Vagina (tissue), 2 donors: ENCODE results near the gene POU2F2. TPM values are rescaled to one million over a fixed set of nuclear protein-coding genes. Genes with fewer than 3 reads are reported as not detected.

Source experiments
- DNase-seq, 2 donors: peaks; one replicate each; pipeline ENCODE4 v3.0.0-alpha.2; 2017; ENCODE audit errors: extremely low spot score in 2 of 2
- H3K27ac ChIP-seq: fragments of 200-600 bp; sonication (generic); one replicate; pipeline ENCODE4 v1.5.1; 2019
- H3K27me3 ChIP-seq: fragments of 200-600 bp; sonication (generic); one replicate; pipeline ENCODE4 v1.5.1; 2019
- H3K36me3 ChIP-seq, 2 donors: fragments of 200-600 bp; sonication (generic); one replicate each; pipeline ENCODE4 v1.5.1; 2017 to 2019
- H3K4me1 ChIP-seq: fragments of 200-600 bp; sonication (generic); one replicate; pipeline ENCODE4 v1.5.1; 2019
- H3K4me3 ChIP-seq, 2 donors: fragments of 200-600 bp; sonication (generic); 1 replicate in 1 of 2; 2 replicates in 1 of 2; pipeline ENCODE4 v1.5.1; 2016 to 2019
- H3K9me3 ChIP-seq: fragments of 200-600 bp; sonication (generic); one replicate; pipeline ENCODE4 v1.5.1; 2019
- POLR2A ChIP-seq, 2 donors: fragments of 450-650 bp; IDR thresholded peaks; one replicate each; pipeline ENCODE4 v1.6.1; 2017; ENCODE audit warnings: antibody characterized with exemption in 2 of 2, mild to moderate bottlenecking in 2 of 2, moderate library complexity in 2 of 2
- POLR2AphosphoS5 ChIP-seq, 2 donors: sonication (generic); formaldehyde crosslinking; IDR thresholded peaks; one replicate each; pipeline ENCODE4 v1.9.0; 2017; ENCODE audit warnings: antibody characterized with exemption in 2 of 2, mild to moderate bottlenecking in 2 of 2, low read depth in 1 of 2; ENCODE audit not compliant: insufficient read depth in 1 of 2
- intact Hi-C: fragments of 100-400 bp; cut with DNase I; formaldehyde crosslinking; loops from one replicate; pipeline ENCODE4 v1.15.1; 2023
- total RNA-seq: library from RNA; depleted of rRNA; stranded (reverse); fragments of >200 nt; gene quantifications from one replicate; pipeline ENCODE4 v1.2.3, GENCODE V29; 2016
- TF ChIP-seq, protein P1 (sequence below), 3 experiments: fragments of 450-650 bp in 2 of 3; fragments of 200-600 bp in 1 of 3; sonication (generic) in 1 of 3; IDR thresholded peaks; one replicate each; pipeline ENCODE4 v1.5.1; 2017 to 2019; ENCODE audit warnings: antibody characterized with exemption in 3 of 3, mild to moderate bottlenecking in 2 of 3, moderate library complexity in 2 of 3

Gene POU2F2
- total RNA-seq, 1 donor from 2014 or later, result 0.74 TPM

DNA sequence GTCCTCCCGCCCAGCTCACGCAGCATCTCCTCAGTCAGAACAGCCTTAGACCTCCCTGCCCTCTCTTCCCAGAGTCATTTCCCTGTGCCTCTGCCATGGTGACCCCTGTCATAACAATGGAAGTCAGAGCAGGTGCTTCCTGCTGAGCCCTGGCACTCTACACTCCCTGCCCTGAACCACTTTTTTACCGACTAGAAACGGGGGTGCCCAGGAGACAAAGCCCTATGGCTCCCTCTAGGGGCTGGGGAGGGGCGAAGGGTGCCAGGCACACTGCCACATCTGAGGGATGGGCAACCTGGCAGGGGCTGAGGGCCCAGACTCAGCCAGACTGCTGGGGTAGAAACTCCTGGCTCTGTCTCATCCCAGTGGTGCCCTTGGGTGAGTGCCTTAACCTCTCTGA lies 39.9 kb downstream of the POU2F2 start:
- TF ChIP-seq, protein P1, sequence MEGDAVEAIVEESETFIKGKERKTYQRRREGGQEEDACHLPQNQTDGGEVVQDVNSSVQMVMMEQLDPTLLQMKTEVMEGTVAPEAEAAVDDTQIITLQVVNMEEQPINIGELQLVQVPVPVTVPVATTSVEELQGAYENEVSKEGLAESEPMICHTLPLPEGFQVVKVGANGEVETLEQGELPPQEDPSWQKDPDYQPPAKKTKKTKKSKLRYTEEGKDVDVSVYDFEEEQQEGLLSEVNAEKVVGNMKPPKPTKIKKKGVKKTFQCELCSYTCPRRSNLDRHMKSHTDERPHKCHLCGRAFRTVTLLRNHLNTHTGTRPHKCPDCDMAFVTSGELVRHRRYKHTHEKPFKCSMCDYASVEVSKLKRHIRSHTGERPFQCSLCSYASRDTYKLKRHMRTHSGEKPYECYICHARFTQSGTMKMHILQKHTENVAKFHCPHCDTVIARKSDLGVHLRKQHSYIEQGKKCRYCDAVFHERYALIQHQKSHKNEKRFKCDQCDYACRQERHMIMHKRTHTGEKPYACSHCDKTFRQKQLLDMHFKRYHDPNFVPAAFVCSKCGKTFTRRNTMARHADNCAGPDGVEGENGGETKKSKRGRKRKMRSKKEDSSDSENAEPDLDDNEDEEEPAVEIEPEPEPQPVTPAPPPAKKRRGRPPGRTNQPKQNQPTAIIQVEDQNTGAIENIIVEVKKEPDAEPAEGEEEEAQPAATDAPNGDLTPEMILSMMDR (IDR thresholded peaks at IDR 0.05), result peak in 1 of 3 experiments; percentile 14
- TF ChIP-seq POLR2AphosphoS5 (IDR thresholded peaks at IDR 0.05; ENCODE audit: insufficient read depth in 1 of 2, low read depth in 1 of 2) (peak in 1 of 2 donors; percentile 37), POLR2A (IDR thresholded peaks at IDR 0.05) (no peak)
- Histone ChIP-seq H3K27me3 (no peaks in the 10 kb centered on the region), H3K36me3 (no peaks in the 10 kb centered on the region), H3K4me1 (peaks cover 14% of the 10 kb centered on the region), H3K9me3 (no peaks in the 10 kb centered on the region), H3K27ac (no peak overlapping the region), H3K4me3 (no peak overlapping the region)
- intact Hi-C loops, result no loop called here
- DNase-seq, result no peak

DNA sequence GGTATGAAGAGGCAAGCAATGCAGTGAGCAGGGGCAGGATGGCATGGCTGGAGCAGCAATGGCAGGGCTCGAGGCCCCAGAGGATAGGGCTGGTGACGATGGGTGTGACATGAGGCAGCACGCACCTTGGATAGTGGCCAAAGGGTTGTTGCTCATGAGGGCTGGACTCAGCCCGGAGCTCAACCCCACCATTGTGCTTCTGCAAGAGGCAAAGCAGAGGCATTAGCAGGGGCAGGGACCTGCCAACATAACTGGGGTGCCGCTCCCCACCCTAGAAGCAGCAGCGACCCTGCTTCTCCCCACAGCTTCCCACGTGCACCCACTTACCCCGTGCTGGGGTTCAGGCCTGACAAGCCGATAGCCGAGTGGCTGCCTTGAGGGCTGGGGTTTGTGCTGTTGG lies 40.5 kb downstream of the POU2F2 start:
- no peak overlapping the region for H3K27ac ChIP-seq
- H3K4me3 ChIP-seq, result no peak overlapping the region
- H3K9me3 ChIP-seq, result no peaks in the 10 kb centered on the region
- peaks cover 14% of the 10 kb centered on the region for H3K4me1 ChIP-seq
- no peaks in the 10 kb centered on the region for H3K27me3 ChIP-seq
- H3K36me3 ChIP-seq, result no peaks in the 10 kb centered on the region
- no peak for DNase-seq
- intact Hi-C loops, result no loop called here
- TF ChIP-seq, protein P1 (IDR thresholded peaks at IDR 0.05), result no peak
- TF ChIP-seq POLR2AphosphoS5 (IDR thresholded peaks at IDR 0.05; ENCODE audit: insufficient read depth in 1 of 2, low read depth in 1 of 2) (no peak), POLR2A (IDR thresholded peaks at IDR 0.05) (no peak)

DNA sequence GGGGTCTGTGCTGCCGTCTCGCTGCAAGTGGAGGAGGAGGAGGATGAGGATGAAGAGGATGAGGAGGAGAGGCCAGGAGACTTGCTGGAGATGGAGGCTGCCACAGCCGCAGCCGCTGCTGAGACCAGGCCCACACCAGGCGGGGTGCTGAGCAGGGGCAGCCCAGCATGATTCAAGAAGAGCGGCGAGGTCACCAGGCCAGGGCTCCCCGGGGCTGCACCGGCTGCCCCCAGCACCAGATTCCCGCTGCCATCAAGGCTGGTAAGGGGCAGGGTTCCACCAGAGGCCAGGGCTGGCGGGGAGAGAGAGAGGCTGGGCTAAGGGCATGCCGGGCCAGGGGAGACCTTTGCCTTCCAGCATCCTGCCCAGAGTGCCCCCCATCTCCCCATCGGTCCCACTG lies 40.9 kb downstream of the POU2F2 start:
- DNase-seq, result no peak
- intact Hi-C loops, result no loop called here
- no peak overlapping the region for H3K27ac ChIP-seq
- peaks cover 14% of the 10 kb centered on the region for H3K4me1 ChIP-seq
- no peak overlapping the region for H3K4me3 ChIP-seq
- no peaks in the 10 kb centered on the region for H3K27me3 ChIP-seq
- no peaks in the 10 kb centered on the region for H3K36me3 ChIP-seq
- H3K9me3 ChIP-seq, result no peaks in the 10 kb centered on the region
- TF ChIP-seq POLR2A (IDR thresholded peaks at IDR 0.05) (no peak), POLR2AphosphoS5 (IDR thresholded peaks at IDR 0.05; ENCODE audit: insufficient read depth in 1 of 2, low read depth in 1 of 2) (no peak)
- TF ChIP-seq, protein P1 (IDR thresholded peaks at IDR 0.05), result no peak

- no peak for DNase-seq
- peaks cover 14% of the 10 kb centered on the region for H3K4me1 ChIP-seq
- no peaks in the 10 kb centered on the region for H3K36me3 ChIP-seq
- H3K9me3 ChIP-seq, result no peaks in the 10 kb centered on the region
- H3K27me3 ChIP-seq, result no peaks in the 10 kb centered on the region
- TF ChIP-seq POLR2A (IDR thresholded peaks at IDR 0.05), result no peak
- no peak overlapping the region for H3K27ac ChIP-seq
- intact Hi-C loops, result no loop called here
- H3K4me3 ChIP-seq, result no peak overlapping the region
These were observed 41.6 kb downstream of the POU2F2 start for GRCh38 chr19:42090672-42091071.

- no peaks in the 10 kb centered on the region for H3K9me3 ChIP-seq
- no peaks in the 10 kb centered on the region for H3K36me3 ChIP-seq
- intact Hi-C loops, result no loop called here
- peaks cover 14% of the 10 kb centered on the region for H3K4me1 ChIP-seq
- H3K4me3 ChIP-seq, result no peak overlapping the region
- DNase-seq, result no peak
- TF ChIP-seq POLR2A (IDR thresholded peaks at IDR 0.05) (no peak), POLR2AphosphoS5 (IDR thresholded peaks at IDR 0.05; ENCODE audit: insufficient read depth in 1 of 2, low read depth in 1 of 2) (no peak)
- TF ChIP-seq, protein P1 (IDR thresholded peaks at IDR 0.05), result no peak
- no peaks in the 10 kb centered on the region for H3K27me3 ChIP-seq
- no peak overlapping the region for H3K27ac ChIP-seq
These were observed 42.5 kb downstream of the POU2F2 start for GRCh38 chr19:42089772-42090171.
